GM19328 (cell line): ENCODE measurements around the gene MAML3.

Experiments
- ATAC-seq: cut with Tn5 transposase; IDR thresholded peaks from one replicate; pipeline ENCODE4 v1.9.1; 2021; ENCODE audit warnings: mild to moderate bottlenecking, moderate library complexity; ENCODE audit not compliant: unreplicated experiment

MAML3 gene

DNA sequence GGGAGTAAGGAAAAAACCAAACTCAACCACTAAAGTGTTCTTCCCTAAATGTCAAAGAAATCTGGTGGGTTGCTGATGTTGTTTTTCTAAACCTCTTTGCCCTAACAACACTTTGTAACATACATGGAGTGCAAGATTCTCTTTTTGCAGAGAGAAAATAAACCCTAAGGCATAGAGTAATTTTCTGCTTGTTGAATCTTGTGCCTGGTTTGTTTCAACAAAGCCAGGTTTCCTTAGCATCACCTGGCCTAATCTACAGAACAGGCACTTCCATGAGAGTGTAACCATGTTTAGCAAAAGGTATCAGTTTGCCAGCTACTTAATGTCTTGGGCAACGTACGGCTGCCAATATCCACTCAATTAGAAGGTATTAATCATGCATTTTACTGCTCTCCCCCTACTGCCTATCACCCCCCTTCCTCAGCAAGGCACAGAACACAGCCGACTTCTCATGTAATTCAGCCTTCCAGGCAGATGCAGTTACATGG is 219.2 kb downstream of the MAML3 start:
- no peak for ATAC-seq

GRCh38 chr4:139934057-139934707 is 219.8 kb downstream of the MAML3 start:
- ATAC-seq = no peak

- no peak for ATAC-seq
Observed at GRCh38 chr4:139933541-139933940, 220.4 kb downstream of the MAML3 start.

GRCh38 chr4:139933104-139933503 is 220.9 kb downstream of the MAML3 start:
- no peak for ATAC-seq

DNA sequence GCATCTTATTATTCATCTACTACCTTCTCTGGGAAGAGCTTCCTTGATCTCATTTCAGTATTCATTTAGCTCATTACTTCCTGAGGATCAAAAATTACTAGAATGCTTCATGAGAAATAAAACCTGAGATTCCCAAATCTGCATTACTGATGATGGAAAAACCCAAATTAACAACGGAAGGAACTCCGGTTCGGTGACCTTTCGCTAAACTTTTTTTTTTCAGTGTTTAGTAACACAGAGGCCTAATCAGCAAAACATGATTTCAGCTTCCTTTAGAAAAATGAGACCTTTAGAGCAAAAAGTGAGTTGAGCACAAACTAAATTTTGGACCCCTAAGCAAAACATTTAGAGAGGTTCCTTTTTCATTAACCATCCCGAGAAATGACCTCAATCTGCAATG is 229.2 kb downstream of the MAML3 start:
- no peak for ATAC-seq

- ATAC-seq = no peak
Observed at GRCh38 chr4:139922406-139923024, 231.5 kb downstream of the MAML3 start.

DNA sequence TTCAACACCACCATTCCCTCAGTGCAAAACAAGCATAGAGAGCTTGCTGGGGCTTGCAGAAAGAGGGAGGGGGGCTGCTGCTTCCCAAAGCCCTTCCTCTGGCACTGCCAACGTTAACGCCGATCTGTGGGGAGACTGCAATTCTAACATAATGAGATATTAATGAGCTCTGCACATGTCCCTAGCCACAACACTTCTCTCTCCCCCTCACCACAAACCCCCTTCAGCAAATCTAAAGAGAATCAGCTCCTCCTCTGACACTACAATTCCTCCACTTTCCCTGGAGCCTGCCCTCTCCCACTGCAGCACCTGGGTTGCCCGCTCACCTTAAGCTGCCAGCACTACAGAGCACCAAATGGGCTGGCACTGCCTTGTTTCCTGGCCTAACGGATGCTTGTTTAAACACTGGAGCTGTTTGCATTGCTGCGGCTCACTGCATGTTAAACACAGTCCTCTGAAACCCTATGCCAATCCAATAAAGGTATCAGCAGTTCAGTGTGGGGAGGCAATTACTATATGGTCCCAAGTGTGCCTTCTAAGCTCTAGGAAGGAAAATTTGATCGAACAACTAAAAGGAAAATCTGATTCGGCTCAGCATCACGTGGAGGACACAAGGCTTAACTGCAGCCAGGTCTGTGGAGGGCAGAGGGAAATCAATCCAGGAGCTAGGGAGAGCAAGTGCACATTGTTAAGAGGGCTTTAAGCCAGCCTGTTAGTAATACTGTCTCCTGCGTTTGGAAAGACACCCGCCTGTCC is 232.4 kb downstream of the MAML3 start:
- no peak for ATAC-seq

DNA sequence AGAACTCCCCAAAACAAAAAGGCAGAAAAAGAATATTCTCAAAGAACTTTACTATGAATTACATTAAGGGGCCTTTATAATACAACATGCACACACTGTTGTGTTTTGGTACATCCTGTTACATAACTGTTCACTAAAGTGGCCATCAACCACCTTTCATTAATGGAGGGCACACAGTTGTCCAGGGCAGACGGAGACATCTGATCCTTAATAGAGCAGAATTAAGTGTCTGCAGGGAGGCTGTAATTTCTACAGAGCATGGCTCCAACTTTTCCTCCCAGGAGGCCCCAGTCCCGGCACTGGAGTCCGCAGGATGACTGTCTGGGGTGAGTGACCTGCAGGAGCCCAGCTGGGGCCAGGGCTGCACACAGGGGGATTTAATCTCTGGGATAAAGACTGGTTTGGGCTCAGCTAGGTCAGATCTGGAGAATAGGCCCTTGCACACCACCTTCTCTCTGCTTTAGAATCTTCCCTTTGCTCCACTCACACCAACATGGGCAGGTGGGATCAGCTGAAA is 233.4 kb downstream of the MAML3 start:
- no peak for ATAC-seq

- ATAC-seq = no peak
Observed at GRCh38 chr4:139919521-139919920, 234.5 kb downstream of the MAML3 start.

- no peak for ATAC-seq
Observed at GRCh38 chr4:139919004-139919403, 235.0 kb downstream of the MAML3 start.

DNA sequence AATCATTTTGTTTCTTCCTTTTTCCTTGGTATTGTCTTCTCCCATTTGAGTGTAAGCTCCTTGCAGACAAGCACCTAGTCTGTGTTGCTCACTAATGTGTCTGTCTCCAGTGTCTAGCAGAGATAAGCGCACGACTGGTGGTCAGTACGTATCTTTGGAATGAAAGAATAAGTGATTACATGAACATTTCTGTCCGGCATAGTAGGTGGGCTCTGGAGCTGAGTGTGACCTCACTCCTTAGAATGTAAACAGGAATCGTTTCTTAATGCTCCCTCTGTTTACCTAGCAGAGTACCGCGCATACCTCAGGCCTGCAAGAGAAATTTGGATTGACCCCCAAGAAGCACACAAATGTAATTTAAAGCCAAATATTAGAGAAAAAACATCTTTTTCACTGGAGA is 235.4 kb downstream of the MAML3 start:
- ATAC-seq = no peak

GRCh38 chr4:139917896-139918295 is 236.1 kb downstream of the MAML3 start:
- ATAC-seq = no peak

- no peak for ATAC-seq
Observed at GRCh38 chr4:139916041-139916440, 237.9 kb downstream of the MAML3 start.

DNA sequence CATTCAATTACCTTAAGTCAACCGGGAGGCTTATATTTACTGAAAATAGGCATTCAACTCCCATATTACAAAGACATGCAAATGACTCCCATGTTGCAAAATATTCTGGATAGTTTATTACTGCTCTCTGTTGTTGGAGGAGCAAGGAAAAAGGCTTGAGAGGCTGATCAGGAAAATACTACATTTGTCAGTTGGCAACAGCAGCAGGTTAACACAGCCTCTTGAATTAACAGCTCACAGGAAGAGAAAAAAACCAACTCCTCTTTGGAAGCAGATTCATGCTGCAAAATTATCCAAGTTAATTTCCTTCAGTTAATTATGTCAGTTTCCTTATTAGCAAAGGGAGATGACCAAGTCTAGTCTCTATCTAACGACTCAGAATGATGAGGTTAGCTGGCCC is 238.9 kb downstream of the MAML3 start:
- no peak for ATAC-seq

DNA sequence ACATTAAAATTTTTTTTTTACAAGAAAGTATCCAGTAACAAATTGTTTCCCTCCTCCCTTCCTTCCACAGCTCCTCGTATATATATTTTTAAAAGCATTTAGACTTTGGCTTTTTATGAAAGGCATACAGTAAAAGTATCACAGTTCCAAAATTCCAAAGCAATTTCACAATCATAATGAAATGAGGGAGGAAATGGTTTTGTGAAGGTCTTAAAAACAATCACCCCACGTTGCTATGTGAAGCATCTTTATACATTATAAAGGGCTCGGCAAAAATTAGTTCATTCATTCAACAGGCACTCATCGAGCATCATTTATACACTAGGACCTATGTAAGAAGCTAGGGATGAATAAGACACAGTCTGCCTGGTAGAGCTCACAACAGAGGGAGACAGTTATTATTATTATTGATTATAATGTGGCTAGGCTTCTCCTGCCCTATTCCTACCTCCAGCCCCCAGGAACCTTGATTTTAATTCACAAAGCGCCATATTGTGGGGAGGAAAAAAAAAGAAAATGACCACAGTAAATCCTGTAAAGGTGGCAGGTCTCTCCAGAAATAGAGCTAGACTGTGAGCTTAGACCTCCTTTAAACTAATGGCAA is 239.9 kb downstream of the MAML3 start:
- ATAC-seq = no peak

DNA sequence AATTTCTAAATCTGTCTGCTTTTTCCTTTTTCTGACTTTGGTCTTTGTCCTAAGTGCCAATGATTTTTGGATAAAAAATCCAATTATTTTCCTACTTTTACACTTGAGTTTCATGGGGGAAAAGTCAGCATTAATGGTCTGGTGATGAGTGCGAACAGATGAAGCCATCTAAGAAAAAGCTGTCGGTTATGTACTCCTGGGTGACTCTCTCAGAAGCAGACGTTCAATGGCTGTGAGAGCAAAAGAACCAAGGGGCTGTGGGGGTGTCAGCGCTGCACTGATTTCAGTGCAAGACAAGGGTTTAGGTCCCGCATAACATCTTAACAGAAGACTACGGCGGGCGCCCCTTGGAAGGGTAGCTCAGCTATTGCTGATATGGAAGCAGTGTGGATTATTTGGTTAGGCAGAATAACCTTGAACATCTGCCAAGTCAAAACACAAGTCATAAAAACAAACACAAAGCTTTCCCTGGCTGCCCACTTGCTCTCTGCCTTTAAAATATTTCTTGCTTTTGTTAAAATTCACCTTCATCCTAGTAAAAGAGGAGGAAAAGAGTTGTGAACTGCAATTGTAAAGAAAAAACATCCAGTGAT is 240.5 kb downstream of the MAML3 start:
- no peak for ATAC-seq

- ATAC-seq = no peak
Observed at GRCh38 chr4:139912445-139912844, 241.5 kb downstream of the MAML3 start.

GRCh38 chr4:139910106-139910505 is 243.9 kb downstream of the MAML3 start:
- ATAC-seq = no peak

DNA sequence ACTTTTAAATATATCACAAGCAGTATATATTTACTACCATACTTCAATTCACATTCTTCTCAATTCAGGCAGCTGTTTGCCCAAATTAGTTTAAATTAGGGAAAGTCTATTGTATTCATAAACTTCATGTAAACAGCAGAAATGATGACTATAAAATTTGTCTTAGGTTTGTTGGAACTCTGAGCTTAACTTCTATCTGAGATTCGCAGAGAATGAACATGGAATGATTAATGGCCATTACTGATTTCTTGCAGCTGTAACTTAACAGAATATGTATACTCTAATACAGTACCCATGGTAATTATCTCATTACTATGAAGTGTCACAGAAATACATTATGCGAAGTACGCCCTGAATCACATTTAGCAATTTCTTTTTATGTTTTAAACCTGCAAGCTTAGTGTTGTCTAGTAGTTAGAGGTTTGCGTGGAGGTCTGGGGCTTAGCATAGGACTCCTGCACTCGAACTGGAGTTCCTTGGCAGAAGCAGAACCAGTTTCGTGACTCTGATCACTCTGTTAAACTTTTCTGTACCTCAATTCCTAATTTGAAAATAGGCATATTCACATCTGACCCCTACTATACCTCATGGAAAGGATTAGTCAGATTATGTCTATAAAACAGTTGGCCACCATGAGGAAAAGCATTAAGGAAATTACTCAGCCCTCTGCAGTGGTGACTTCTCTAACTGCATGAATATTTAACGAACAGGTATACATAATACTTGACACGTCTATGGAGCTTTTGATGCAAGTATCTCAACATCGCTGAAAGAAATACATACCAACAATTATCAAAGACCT is 245.1 kb downstream of the MAML3 start:
- no peak for ATAC-seq
